Measurements from ENCODE around the gene PMEL.
A peak's percentile ranks its signal among the peaks of the same experiment; 100 is the strongest.
"Not testable (repeated sequence)": the region's sequence is repeated elsewhere in the genome, so short reads cannot be mapped to it uniquely, and the experiment has no call there.

Gene PMEL

DNA sequence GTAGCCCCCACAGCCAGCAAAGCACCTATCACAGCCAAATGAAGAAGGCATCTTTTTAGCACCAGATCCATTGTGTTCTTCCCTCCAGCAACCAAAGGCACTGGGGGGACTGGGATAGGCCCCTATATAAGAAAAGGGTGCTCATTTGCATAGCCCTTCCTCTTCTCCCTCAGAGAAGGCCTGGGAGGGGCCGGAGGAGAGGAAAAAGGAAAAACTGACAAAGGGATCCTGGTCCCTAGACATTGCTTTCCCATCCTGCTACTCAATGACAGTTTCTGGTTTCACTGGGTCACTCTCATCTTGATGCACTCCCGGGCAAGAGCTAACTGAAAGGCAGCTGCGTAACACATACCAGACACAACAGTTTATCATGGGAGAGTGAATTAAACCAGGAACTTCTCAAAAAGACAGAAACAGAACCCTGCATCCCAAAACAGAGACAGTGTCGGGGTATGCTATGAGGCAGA lies at the start of gene PMEL:
Gene PMEL, minus strand, starts transcription at position 102 of the 467 bp plus-strand sequence. Its CDS starts 31 bp downstream, at position 71.
- DNase-seq (ENCODE audit: low read depth in 2 of 2) = no peak

DNA sequence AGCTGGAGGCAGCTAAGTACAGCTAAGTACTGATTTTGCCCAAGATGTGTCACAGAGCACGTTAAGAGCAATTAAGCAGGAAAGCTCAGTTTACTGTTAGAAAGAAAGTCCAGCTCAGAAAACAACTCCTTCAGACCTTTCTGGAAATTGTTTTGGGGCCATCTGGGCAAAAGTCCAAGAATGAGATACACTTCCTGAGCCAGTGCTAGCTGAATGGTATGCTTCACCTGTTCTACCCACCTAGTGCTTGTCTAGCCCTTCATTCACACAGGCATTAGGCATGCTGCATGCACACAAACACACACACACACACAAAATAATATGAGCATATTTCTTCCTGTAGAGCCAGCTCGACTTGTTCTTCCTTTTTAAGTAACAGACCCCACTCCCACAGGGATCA lies 48.4 kb upstream of the PMEL start:
- DNase-seq (ENCODE audit: low read depth in 2 of 2) = no peak

DNA sequence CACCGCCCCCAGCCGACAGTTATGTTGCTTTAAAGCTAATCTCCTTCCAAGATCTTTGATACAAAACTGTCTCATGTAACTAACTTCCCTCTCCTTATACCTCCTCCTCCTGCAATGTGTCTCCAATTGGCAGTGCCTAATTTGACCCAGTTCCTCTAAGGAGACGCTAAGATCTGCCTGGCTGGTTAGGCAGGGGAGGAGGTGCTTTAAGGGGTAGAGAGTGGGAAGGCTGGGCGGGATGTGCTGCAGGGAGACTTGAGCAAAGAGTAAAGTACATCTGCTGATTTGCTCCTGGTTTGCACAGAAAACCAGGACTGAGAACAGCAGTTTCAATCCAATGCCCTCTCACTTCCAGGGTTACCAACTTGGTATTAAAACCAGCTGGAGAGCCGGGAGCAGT lies 47.6 kb upstream of the PMEL start:
- DNase-seq (ENCODE audit: low read depth in 2 of 2) = no peak

DNA sequence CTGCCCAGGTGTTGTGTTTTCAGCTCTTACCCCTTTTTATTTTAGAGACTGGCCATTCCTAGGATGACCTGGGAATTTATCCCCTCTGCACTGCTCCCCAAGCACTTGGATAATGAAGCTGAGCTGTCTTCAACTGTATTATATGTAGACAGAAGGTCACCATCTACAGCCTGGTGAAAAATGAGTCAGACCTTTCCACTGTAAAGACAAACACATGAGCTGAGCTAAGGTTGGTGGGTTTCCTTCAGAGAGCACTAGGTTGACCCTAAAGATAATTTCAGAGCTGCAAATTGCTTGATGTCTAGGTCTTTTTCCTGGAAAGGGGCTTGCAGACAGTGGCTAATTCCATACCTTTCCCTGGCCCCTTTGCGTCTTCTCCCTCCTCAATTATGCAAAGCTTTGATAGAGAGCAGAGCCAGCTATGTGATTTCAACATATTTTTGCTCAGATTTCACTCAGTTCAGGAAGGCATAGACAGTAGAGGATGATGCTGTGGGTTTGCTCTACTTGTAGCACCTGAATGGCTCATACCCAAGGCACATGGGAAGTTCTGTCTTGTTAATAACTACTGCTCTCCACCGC lies 45.8 kb upstream of the PMEL start:
- no peak for DNase-seq (ENCODE audit: low read depth in 2 of 2)

DNA sequence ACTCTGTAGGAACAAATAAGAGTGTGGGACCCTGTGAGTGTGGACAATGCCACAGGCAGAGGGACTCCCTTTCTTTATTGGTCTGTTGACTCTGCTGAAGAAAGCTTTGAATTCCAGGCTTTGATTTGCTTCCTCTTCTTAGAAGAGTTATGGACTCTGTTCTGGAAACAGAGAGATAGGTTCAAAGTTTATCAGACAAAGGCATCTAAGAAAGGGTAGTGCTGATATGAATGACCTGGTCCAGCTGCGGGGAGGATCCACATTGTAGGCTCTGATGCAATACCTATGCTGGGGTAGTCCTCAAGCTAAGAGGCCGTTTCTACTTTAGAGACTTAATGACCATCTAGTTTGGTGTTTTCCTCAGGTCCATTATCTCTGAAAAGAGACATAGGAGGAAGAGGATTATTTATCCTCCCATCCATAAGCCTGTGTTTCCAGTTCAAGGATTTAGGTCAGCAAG lies 44.3 kb upstream of the PMEL start:
- DNase-seq (ENCODE audit: low read depth in 2 of 2) = no peak

DNA sequence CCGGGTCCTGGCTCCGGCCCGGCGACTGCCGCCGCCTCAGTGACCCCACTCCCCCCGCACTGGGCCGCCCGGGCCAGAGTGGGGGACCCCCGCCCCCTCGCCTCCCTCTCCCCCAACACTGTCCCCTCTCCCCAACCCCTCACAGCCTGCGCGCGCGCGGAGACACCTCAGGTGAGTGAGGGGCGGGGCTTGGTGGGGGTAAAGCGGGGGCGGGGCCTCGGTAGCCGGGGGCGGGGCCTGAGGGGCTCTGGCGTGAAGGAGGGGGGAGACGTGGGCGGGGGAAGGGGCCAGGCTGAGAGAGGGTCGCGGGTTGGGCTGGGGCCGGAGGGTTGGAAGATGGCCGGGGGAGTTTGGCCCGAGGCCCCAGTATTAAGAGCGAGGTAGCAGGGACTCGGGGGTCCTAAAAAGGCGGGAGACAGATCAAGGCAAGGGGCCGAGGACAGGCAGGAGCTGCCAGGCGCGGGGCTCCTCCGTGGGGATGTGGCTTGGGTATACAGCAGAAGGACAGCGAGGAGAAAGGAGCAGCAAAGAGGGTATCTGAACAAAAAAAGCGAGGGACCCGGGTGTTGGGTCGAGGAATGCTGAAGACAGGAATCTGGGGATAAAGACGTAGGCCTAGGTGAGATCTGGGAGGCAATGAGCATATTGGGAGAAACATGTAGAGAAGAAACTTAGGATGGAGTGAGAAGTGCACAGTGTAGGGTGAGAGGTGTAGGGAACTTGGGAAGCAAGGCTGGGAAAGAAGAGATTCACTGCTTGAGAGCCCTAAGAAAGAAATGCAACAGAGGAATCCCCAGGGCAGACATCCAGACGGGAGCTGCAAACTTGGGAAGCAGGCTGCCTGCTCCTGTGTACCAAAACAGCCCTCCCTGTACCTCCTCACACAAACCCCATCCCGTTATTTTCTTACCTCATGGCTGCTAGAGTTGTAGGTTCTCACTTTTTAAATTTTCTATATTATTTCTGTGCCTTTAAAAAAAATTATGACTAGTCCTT lies 42.0 kb upstream of the PMEL start:
- DNase-seq (ENCODE audit: low read depth in 2 of 2) = peak; percentile 38 to 61

DNA sequence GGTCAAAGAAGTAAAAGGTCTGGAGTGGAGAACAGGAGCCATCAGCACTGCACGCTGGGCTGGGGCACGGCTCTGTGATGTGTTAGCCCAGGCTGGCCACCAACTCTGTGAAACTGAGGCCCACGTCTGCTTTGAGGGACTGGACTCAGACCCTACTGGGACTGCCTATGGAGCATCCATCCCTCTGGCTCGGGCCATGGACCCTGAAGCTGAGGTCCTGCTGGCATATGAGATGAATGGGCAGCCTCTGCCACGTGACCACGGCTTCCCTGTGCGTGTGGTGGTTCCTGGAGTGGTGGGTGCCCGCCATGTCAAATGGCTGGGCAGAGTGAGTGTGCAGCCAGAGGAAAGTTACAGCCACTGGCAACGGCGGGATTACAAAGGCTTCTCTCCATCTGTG lies 38.4 kb upstream of the PMEL start:
- no peak for DNase-seq (ENCODE audit: low read depth in 2 of 2)

DNA sequence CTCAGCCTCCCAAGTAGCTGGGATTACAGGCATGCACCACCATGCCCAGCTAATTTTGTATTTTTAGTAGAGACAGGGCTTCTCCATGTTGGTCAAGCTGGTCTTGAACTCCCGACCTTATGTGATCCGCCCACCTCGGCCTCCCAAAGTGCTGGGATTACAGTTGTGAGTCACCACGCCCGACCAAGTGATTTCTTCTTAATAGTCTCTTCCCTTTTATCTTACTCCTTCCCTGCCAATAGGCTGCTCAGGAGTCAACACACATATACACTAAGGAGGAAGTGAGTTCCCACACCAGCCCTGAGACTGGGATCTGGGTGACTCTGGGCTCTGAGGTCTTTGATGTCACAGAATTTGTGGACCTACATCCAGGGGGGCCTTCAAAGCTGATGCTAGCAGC lies 37.5 kb upstream of the PMEL start:
- not testable (repeated sequence) for DNase-seq (ENCODE audit: low read depth in 2 of 2)

DNA sequence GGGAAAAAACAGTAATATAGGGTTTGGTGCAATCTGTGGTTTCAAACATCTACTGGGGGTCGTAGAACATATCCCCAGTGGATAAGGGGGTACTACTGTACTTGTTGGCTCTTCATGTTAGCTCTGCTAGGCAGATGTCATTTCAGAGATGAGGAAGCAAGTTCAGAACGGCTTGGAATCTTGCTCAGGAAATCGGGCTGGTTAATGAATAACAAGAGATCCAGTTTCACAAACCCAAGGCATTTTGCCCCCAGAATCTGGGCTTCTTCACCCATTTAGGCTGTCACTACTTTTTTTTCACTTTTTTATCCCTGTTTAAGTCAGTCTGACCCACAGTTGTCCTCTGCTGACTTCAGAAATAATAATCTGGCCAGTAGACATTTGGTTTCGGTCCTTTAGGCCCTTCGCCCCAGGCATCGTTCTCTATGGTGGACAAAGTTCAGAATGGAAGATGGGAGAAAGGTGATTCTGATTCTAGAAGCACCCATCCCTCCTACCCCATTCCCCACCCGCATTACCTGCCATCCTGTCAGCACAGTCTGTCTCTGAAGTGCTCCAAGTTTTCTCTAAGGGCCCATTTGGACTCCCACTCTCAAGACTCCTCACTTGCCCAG lies 35.8 kb upstream of the PMEL start:
- DNase-seq (ENCODE audit: low read depth in 2 of 2) = no peak

DNA sequence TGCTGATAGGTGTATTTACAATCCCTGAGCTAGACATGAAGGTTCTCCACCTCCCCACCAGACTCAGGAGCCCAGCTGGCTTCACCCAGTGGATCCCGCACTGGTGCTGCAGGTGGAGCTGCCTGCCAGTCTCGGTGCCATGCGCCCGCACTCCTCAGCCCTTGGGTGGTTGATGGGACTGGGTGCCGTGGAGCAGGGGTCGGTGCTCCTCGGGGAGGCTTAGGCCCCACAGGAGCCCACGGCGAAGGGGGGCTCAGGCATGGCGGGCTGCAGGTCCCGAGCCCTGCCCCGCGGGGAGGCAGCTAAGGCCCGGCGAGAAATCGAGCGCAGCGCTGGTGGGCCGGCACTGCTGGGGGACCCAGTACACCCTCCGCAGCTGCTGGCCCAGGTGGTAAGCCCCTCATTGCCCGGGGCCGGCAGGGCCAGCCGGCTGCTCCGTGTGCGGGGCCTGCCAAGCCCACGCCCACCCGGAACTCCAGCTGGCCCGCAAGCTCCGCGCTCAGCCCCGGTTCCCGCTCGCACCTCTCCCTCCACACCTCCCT lies 34.2 kb upstream of the PMEL start:
- DNase-seq (ENCODE audit: low read depth in 2 of 2) = not testable (repeated sequence)

DNA sequence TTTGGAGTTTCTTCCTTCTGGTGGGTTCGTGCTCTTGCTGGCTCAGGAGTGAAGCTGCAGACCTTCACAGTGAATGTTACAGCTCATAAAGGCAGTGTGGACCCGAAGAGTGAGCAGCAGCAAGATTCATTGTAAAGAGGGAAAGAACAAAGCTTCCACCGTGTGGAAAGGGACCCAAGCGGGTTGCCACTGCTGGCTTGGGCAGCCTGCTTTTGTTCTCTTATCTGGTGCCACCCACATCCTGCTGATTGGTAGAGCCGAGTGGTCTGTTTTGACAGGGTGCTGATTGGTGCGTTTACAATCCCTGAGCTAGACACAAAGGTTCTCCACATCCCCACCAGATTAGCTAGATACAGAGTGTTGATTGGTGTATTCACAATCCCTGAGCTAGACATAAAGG lies 33.7 kb upstream of the PMEL start:
- DNase-seq (ENCODE audit: low read depth in 2 of 2) = not testable (repeated sequence)

DNA sequence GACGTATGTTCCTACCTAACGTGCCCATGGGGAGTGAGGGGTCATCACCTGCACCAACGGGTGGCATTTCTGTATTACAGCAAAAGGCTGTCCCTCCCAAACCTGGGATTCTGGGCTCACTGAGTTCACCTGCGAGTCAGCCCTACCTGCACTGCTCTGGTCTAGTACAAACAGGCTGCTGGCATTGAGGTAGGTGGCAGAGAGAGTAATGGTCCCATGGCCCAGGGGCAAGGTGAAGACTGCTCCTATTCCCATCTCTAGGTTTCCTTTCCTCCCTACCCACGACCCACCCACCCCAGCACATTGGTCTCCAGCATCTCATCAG lies 31.7 kb upstream of the PMEL start:
- DNase-seq (ENCODE audit: low read depth in 2 of 2) = no peak

DNA sequence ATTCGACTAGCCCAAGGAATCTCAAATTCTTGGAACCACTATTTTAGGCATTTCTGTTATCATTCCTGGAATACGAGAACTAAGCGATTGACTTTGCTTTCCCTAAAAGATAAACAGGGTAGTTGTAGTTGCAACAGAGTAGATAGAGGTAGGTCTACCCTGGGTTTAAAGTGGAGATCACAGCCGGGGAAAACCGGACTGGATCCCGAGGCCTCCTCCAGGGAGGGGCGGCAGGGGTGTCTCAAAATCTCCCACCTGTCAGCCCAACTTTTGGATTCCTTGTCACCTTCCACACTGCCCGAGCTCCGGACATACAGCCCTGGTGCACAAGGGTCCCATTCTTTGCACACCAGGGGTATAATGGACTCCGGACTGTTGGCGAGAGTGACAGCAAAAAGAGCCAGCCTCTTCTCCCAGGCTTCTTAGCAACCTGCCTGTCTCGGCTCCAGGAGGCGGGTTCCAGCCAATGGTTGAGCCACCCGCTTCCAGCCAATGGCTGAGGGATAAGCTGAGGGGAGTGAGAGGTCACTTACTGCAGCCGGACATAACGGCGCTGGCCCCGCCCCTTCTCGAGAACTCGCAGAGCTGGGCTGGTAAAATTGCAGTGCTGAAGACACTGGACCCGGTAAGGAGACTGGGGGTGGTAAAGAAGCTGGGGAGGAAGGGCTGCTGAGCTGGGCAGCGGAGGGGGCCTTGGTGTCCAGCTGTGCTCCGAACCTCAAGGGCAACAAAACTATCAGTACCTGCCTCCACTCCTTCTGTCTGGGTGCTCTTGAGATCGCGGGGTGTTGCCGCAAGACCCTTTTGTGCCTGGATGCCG lies 31.1 kb upstream of the PMEL start, which contains the start of gene SUOX:
Gene SUOX, plus strand, starts transcription at position 562 of the 820 bp plus-strand sequence. CDS start 4,946 bp downstream, outside the sequence.
- DNase-seq (ENCODE audit: low read depth in 2 of 2) = no peak

DNA sequence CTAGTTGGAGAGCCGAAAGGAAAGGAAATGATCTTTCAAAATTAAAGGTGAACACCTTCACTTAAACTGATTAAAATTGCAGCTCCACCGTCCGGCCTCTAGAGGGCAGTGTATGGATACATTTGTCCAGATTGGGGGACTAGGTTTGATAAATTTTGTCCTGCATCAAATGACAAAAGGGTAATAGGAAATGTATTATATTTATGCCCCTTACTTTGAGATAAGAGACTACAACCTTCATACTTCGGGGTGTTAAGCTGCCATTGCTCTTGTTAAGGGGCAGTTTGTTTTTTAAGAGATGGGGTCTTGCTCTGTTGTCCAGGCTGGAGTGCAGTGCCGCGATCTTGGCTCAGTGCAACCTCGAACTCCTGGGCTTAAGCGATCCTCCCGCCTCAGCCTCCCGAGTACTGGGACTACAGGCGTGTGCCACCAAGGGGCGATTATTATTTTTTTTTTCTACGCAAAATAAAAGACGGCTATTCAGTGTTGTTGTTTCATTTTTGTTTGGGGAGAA lies 30.4 kb upstream of the PMEL start:
- DNase-seq (ENCODE audit: low read depth in 2 of 2) = peak; percentile 29 to 35

DNA sequence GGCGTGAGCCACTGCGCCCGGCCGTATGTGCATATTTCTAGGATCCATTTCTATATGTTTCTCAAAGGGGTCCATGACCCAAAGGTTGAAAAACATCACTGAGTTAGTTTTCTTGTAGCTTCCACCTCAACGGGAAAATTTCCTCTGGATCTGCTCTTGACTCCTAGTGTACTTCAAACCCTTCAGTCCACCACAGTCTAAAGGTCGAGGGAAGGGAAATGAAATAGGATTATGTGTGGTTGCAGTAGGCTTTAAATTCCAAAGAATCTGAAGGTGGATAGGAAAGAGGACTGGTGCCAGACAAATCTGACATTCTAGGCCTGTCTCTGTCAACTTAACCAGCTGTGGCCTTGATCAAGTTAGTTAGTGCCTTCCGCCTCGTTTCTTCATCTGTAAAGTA lies 29.5 kb upstream of the PMEL start:
- no peak for DNase-seq (ENCODE audit: low read depth in 2 of 2)

DNA sequence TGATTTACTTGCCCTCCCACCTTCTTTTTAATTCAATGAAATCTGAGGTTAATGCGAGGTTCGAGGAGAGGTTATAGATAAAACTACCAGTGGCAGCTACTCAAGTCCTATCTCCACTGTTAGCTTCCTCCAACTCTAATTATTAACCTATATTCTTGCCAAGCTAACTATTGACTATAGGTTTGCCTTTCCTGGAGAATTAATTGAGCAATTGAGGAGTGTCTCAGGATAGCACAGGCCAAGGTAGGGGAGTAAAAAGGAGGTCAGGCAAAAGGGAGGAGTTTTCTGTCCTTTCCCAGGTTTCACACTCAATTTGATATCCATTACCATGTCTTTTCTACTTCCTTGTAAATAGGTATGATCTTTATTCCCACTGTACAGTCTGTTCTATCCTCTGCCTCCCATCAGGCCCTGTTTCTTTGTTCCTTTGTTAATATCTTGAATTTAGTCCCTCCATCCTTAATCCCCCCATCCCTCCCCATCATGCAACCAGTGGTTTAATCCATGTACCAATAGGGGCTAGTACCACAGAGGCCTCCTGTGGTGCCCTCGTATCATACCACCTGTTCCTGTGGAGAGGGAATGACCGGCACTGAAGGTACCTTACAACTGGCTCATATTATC lies 27.5 kb upstream of the PMEL start:
- DNase-seq (ENCODE audit: low read depth in 2 of 2) = no peak

DNA sequence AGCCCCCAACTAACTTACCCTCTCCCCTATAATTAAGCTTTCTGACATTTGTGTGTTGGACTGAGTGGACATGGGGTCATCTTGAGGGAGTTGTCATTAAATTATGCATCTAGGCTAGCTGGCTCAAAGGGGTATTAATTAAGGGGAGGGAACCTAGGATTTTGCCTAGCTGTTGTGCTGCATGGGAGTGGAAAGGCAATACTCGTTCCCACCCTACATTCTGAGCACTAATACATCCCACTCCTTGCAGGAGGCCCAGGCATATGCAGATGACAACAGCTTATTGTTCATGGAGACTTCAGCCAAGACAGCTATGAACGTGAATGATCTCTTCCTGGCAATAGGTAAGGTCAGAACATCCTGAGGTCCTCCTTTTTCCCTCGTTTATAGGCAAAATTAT lies 25.3 kb upstream of the PMEL start:
- DNase-seq (ENCODE audit: low read depth in 2 of 2) = no peak

DNA sequence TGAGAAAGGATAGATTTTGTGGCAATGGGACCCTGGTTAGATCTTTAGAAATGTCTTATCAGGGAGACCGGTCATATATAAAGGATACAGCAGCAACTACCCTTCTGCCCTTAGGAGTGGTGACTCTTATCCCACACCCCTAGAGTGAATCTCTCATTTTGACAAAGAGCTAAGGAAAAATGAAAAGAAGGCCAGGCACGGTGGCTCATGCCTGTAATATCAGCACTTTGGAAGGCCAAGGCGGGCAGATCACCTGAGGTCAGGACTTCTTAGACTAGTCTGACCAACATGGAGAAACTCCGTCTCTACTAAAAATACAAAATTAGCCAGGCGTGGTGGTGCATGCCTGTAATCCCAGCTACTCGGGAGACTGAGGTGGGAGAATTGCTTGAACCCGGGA lies 20.1 kb upstream of the PMEL start:
- not testable (repeated sequence) for DNase-seq (ENCODE audit: low read depth in 2 of 2)

DNA sequence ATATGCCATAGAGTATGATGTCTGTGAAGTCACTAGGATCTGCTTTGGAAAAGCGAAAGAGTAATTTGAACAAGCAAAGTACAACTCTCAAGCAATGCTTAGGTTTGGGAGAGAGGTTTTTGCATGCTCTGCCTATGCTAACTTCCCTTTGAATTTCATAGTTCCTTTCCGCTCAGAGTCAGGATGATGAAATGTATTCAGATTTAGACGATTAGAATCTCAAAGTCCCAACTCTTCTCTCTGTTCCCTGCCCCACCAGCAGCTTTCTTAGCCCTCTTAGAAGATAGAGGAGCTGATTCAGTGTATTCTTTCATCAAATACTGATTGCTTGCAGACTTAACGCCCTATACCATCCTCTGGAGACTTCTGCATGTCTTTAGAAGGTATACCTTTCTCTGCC lies 19.5 kb upstream of the PMEL start:
- no peak for DNase-seq (ENCODE audit: low read depth in 2 of 2)

DNA sequence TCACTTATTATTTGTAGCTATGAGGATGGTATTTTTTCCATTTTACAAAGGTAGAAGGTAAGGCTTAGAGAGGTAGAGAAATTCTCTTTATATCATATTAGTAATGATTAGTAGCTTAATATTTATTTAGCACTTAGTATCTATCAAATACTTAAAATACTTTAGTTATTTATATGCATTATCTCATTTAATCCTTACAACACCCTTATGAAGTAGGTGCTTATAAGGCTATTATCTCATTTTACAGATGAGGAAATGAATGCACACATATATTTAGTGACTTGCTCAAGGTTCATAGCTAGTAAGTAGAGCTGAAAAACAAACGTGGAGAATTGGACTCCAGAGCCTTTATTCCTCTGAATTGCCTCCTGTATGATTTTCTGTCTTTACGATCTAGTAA lies 19.0 kb upstream of the PMEL start:
- no peak for DNase-seq (ENCODE audit: low read depth in 2 of 2)
